ENCODE data around the gene SCUBE2.
A peak's percentile ranks its signal among the peaks of the same experiment; 100 is the strongest.
"Not testable (repeated sequence)": the region's sequence is repeated elsewhere in the genome, so short reads cannot be mapped to it uniquely, and the experiment has no call there.

SCUBE2 gene

GRCh38 chr11:9040410-9040809 is 51.0 kb downstream of the SCUBE2 start:
- DNase-seq: no peak
- ATAC-seq: no peak

- ATAC-seq (no peak), DNase-seq (no peak)
Measured at GRCh38 chr11:9039863-9040262, 51.5 kb downstream of the SCUBE2 start.

GRCh38 chr11:9039198-9039597 is 52.2 kb downstream of the SCUBE2 start:
- ATAC-seq (no peak), DNase-seq (no peak)

GRCh38 chr11:9038541-9038940 is 52.9 kb downstream of the SCUBE2 start:
- ATAC-seq: no peak
- DNase-seq: no peak

GRCh38 chr11:9037963-9038362 is 53.4 kb downstream of the SCUBE2 start:
- DNase-seq (no peak), ATAC-seq (no peak)

GRCh38 chr11:9037046-9037780 is 54.2 kb downstream of the SCUBE2 start:
- ATAC-seq (no peak), DNase-seq (no peak)

- ATAC-seq (no peak), DNase-seq (no peak)
Measured at GRCh38 chr11:9030601-9031000, 60.8 kb downstream of the SCUBE2 start.

- DNase-seq (no peak), ATAC-seq (no peak)
Measured at GRCh38 chr11:9029422-9029821, 62.0 kb downstream of the SCUBE2 start.

GRCh38 chr11:9028581-9028980 is 62.8 kb downstream of the SCUBE2 start:
- DNase-seq: no peak
- ATAC-seq: no peak

GRCh38 chr11:9025101-9025850 is 66.1 kb downstream of the SCUBE2 start:
- no peak for ATAC-seq

GRCh38 chr11:9022961-9023680 is 68.3 kb downstream of the SCUBE2 start:
- DNase-seq (no peak), ATAC-seq (no peak)

More at GRCh38 chr11:9025101-9025850, 66.1 kb downstream of the SCUBE2 start:
- no peak for DNase-seq

GRCh38 chr11:9020916-9021315 is 70.5 kb downstream of the SCUBE2 start:
- DNase-seq (no peak), ATAC-seq (no peak)

- ATAC-seq (no peak), DNase-seq (no peak)
Measured at GRCh38 chr11:9019861-9020260, 71.5 kb downstream of the SCUBE2 start.

- ATAC-seq: no peak
- no peak for DNase-seq
Measured at GRCh38 chr11:9017773-9018172, 73.6 kb downstream of the SCUBE2 start.

GRCh38 chr11:9016916-9017642 is 74.3 kb downstream of the SCUBE2 start:
- ATAC-seq (no peak), DNase-seq (no peak)

GRCh38 chr11:9015677-9016076 is 75.7 kb downstream of the SCUBE2 start:
- ATAC-seq (peak; percentile 70), DNase-seq (peak; percentile 48)

GRCh38 chr11:9014826-9015225 is 76.6 kb downstream of the SCUBE2 start:
- no peak for DNase-seq
- ATAC-seq: no peak

GRCh38 chr11:9013373-9013772 is 78.0 kb downstream of the SCUBE2 start:
- DNase-seq (no peak), ATAC-seq (no peak)

GRCh38 chr11:9009538-9009937 is 81.9 kb downstream of the SCUBE2 start:
- ATAC-seq, DNase-seq: not testable (repeated sequence)

GRCh38 chr11:9008661-9009060 is 82.7 kb downstream of the SCUBE2 start:
- ATAC-seq: no peak
- DNase-seq: no peak

- DNase-seq (no peak), ATAC-seq (no peak)
Measured at GRCh38 chr11:9008011-9008550, 83.3 kb downstream of the SCUBE2 start.

- ATAC-seq (no peak), DNase-seq (no peak)
Measured at GRCh38 chr11:9005087-9005486, 86.3 kb downstream of the SCUBE2 start.

Measured in stimulated activated naive CD8-positive, alpha-beta T cell treated with anti-CD3 and anti-CD28 coated beads, Interleukin-15, Interleukin-2, amounts not matched to agents 100 U/mL and 50 U/mL, for 24 hours (primary cell).